GM10266 (cell line): ENCODE data around the gene FOXP1.

Experiments
- DNase-seq: peaks from one replicate; pipeline ENCODE4 v3.0.0; 2012; ENCODE audit errors: extremely low spot score
- CTCF ChIP-seq: IDR thresholded peaks from 2 replicates; pipeline ENCODE4 v1.5.1; 2012; ENCODE audit warnings: mild to moderate bottlenecking, low read depth; ENCODE audit not compliant: control insufficient read depth, insufficient read depth; ENCODE audit errors: missing control alignments

The FOXP1 gene

GRCh38 chr3:71000483-71000882 is 583.0 kb downstream of the FOXP1 start:
- TF ChIP-seq CTCF: no peak
- DNase-seq: no peak

GRCh38 chr3:70999730-71000129 is 583.8 kb downstream of the FOXP1 start:
- no peak for DNase-seq
- no peak for TF ChIP-seq CTCF

GRCh38 chr3:70996082-70996481 is 587.4 kb downstream of the FOXP1 start:
- TF ChIP-seq CTCF: no peak
- DNase-seq: no peak

- DNase-seq: no peak
- no peak for TF ChIP-seq CTCF
These were observed 588.9 kb downstream of the FOXP1 start for GRCh38 chr3:70994644-70995043.

GRCh38 chr3:70992562-70993204 is 590.8 kb downstream of the FOXP1 start:
- DNase-seq: no peak
- no peak for TF ChIP-seq CTCF

- TF ChIP-seq CTCF: no peak
These were observed 591.4 kb downstream of the FOXP1 start for GRCh38 chr3:70992131-70992530.

GRCh38 chr3:70990723-70991122 is 592.8 kb downstream of the FOXP1 start:
- no peak for DNase-seq
- no peak for TF ChIP-seq CTCF

More at GRCh38 chr3:70992131-70992530, 591.4 kb downstream of the FOXP1 start:
- DNase-seq: no peak
